TTC549 (cell line): ENCODE results near the gene KIFAP3.
"Not testable (repeated sequence)": the region's sequence is repeated elsewhere in the genome, so short reads cannot be mapped to it uniquely, and the experiment has no call there.

ENCODE experiments used
- FAIRE-seq: peaks from 2 replicates; lab custom pipeline; 2012; peaks lifted over from hg19 to GRCh38; lab: Jason Lieb, UNC

Gene KIFAP3

GRCh38 chr1:169921080-169921479, 153.4 kb downstream of the KIFAP3 start:
- peak; percentile 13 for FAIRE-seq

- FAIRE-seq: no peak
These were observed 155.6 kb downstream of the KIFAP3 start for GRCh38 chr1:169918927-169919326.

- not testable (repeated sequence) for FAIRE-seq
These were observed 156.3 kb downstream of the KIFAP3 start for GRCh38 chr1:169918220-169918619.

- FAIRE-seq: no peak
These were observed 159.3 kb downstream of the KIFAP3 start for GRCh38 chr1:169915150-169915549.

- FAIRE-seq: no peak
These were observed 160.0 kb downstream of the KIFAP3 start for GRCh38 chr1:169914531-169914930.

- FAIRE-seq: no peak
These were observed 165.0 kb downstream of the KIFAP3 start for GRCh38 chr1:169909499-169909898.

- FAIRE-seq: no peak
These were observed 167.6 kb downstream of the KIFAP3 start for GRCh38 chr1:169906938-169907337.

GRCh38 chr1:169904834-169905233, 169.7 kb downstream of the KIFAP3 start:
- no peak for FAIRE-seq

GRCh38 chr1:169902751-169903150, 171.7 kb downstream of the KIFAP3 start:
- no peak for FAIRE-seq

GRCh38 chr1:169901115-169901514, 173.4 kb downstream of the KIFAP3 start:
- FAIRE-seq: no peak

GRCh38 chr1:169900571-169900970, 173.9 kb downstream of the KIFAP3 start:
- no peak for FAIRE-seq

GRCh38 chr1:169899519-169900217, 174.8 kb downstream of the KIFAP3 start:
- FAIRE-seq: no peak

- FAIRE-seq: no peak
These were observed 178.5 kb downstream of the KIFAP3 start for GRCh38 chr1:169896013-169896412.

- FAIRE-seq: no peak
These were observed 179.9 kb downstream of the KIFAP3 start for GRCh38 chr1:169894424-169895145.

- peak; percentile 99 for FAIRE-seq
These were observed 180.7 kb downstream of the KIFAP3 start, which contains the start of gene SCYL3 for GRCh38 chr1:169893645-169894423. TSS of gene SCYL3 (minus strand) at chr1:169893896. CDS start at chr1:169888840, 5,056 bp downstream.

- FAIRE-seq: no peak
These were observed 181.4 kb downstream of the KIFAP3 start for GRCh38 chr1:169892927-169893644.

GRCh38 chr1:169892176-169892926, 182.1 kb downstream of the KIFAP3 start:
- FAIRE-seq: no peak

- no peak for FAIRE-seq
These were observed 183.0 kb downstream of the KIFAP3 start for GRCh38 chr1:169891539-169891885.

- no peak for FAIRE-seq
These were observed 183.5 kb downstream of the KIFAP3 start for GRCh38 chr1:169890761-169891538.

GRCh38 chr1:169889871-169890270, 184.6 kb downstream of the KIFAP3 start:
- no peak for FAIRE-seq

- no peak for FAIRE-seq
These were observed 187.6 kb downstream of the KIFAP3 start for GRCh38 chr1:169886931-169887330.
